CD14-positive monocyte (primary cell): ENCODE data around the gene SYNE2. TPM values are rescaled to one million over a fixed set of nuclear protein-coding genes. Genes with fewer than 3 reads are reported as not detected.

Source experiments
- DNase-seq, 3 donors: peaks; one replicate each; pipeline ENCODE4 v3.0.0-alpha.2; 2011 to 2022
- H2AFZ ChIP-seq: 2 replicates; pipeline ENCODE4 v1.6.0; 2012; ENCODE audit warnings: mild to moderate bottlenecking, low read depth, low read length, inconsistent platforms; ENCODE audit not compliant: insufficient read depth, poor library complexity, severe bottlenecking
- H3K27ac ChIP-seq, 2 donors: 1 replicate in 1 of 2; 2 replicates in 1 of 2; pipeline ENCODE4 v1.5.1; 2012 to 2013; ENCODE audit warnings: low read length in 2 of 2, control low read depth in 1 of 2, inconsistent platforms in 1 of 2, low read depth in 1 of 2, mild to moderate bottlenecking in 1 of 2
- H3K27me3 ChIP-seq, 2 donors: one replicate each; pipeline versions ENCODE4 v1.6.0 to v1.6.1; 2011 to 2013; ENCODE audit warnings: low read length in 2 of 2; ENCODE audit not compliant: control insufficient read depth in 2 of 2, insufficient read depth in 2 of 2
- H3K36me3 ChIP-seq, 2 donors: replicated peaks in 1 of 2; 1 replicate in 1 of 2; 2 replicates in 1 of 2; pipeline versions ENCODE4 v1.5.1 to v1.6.1; 2012 to 2013; ENCODE audit warnings: low read length in 2 of 2, control low read depth in 1 of 2, inconsistent platforms in 1 of 2, mild to moderate bottlenecking in 1 of 2; ENCODE audit not compliant: insufficient read depth in 2 of 2, control insufficient read depth in 1 of 2
- H3K4me1 ChIP-seq, 2 donors: 1 replicate in 1 of 2; 2 replicates in 1 of 2; pipeline versions ENCODE4 v1.5.1 to v1.6.1; 2012 to 2013; ENCODE audit warnings: low read length in 2 of 2, control low read depth in 1 of 2, inconsistent platforms in 1 of 2, mild to moderate bottlenecking in 1 of 2, moderate library complexity in 1 of 2; ENCODE audit not compliant: insufficient read depth in 2 of 2, control insufficient read depth in 1 of 2
- H3K4me2 ChIP-seq: replicated peaks from 2 replicates; pipeline ENCODE3; 2012; ENCODE audit warnings: low read length, moderate library complexity, mild to moderate bottlenecking; ENCODE audit not compliant: poor library complexity, severe bottlenecking; ENCODE audit errors: extremely low read depth
- H3K4me3 ChIP-seq, 3 experiments: fragments of 200-600 bp in 1 of 3; sonication (generic) in 1 of 3; replicated peaks in 1 of 3; 1 replicate in 2 of 3; 2 replicates in 1 of 3; pipeline ENCODE4 v1.5.1; 2011 to 2013; ENCODE audit warnings: low read length in 3 of 3, mild to moderate bottlenecking in 3 of 3, control low read depth in 2 of 3, low read depth in 2 of 3, inconsistent platforms in 1 of 3, moderate library complexity in 1 of 3
- H3K79me2 ChIP-seq: 2 replicates; pipeline ENCODE4 v1.6.0; 2012; ENCODE audit warnings: mild to moderate bottlenecking, control low read depth, inconsistent platforms, low read length, moderate library complexity; ENCODE audit not compliant: insufficient read depth
- H3K9ac ChIP-seq: 2 replicates; pipeline ENCODE4 v1.6.0; 2017; ENCODE audit warnings: low read length, mild to moderate bottlenecking; ENCODE audit not compliant: insufficient read depth, poor library complexity, severe bottlenecking
- H3K9me3 ChIP-seq, 2 donors: replicated peaks in 1 of 2; 1 replicate in 1 of 2; 2 replicates in 1 of 2; pipeline versions ENCODE4 v1.5.1 to v1.6.1; 2012 to 2013; ENCODE audit warnings: low read length in 2 of 2, control low read depth in 1 of 2; ENCODE audit not compliant: control insufficient read depth in 1 of 2, insufficient read depth in 1 of 2
- H4K20me1 ChIP-seq: 2 replicates; pipeline ENCODE4 v1.6.0; 2012; ENCODE audit warnings: mild to moderate bottlenecking, low read length, control low read depth, moderate library complexity; ENCODE audit not compliant: insufficient read depth
- H3K27ac Mint-ChIP-seq, 7 donors: one replicate each; pipeline ENCODE4 v1.8.0; 2020; ENCODE audit warnings: mild to moderate bottlenecking in 7 of 7, mixed read lengths in 7 of 7, moderate library complexity in 6 of 7, inconsistent platforms in 2 of 7
- H3K27me3 Mint-ChIP-seq, 3 donors: one replicate each; pipeline ENCODE4 v1.8.0; 2021 to 2022; ENCODE audit warnings: low read depth in 3 of 3, mild to moderate bottlenecking in 3 of 3, mixed read lengths in 3 of 3, moderate library complexity in 3 of 3, inconsistent platforms in 1 of 3
- H3K36me3 Mint-ChIP-seq, 2 donors: one replicate each; pipeline ENCODE4 v1.8.0; 2020; ENCODE audit warnings: mixed read lengths in 2 of 2, inconsistent platforms in 1 of 2, mild to moderate bottlenecking in 1 of 2
- H3K4me1 Mint-ChIP-seq: one replicate; pipeline ENCODE4 v1.8.0; 2020; ENCODE audit warnings: mild to moderate bottlenecking, mixed read lengths
- H3K4me3 Mint-ChIP-seq, 2 donors: one replicate each; pipeline ENCODE4 v1.8.0; 2020; ENCODE audit warnings: mild to moderate bottlenecking in 2 of 2, mixed read lengths in 2 of 2, moderate library complexity in 1 of 2
- H3K9me3 Mint-ChIP-seq, 7 donors: one replicate each; pipeline ENCODE4 v1.8.0; 2020 to 2022; ENCODE audit warnings: mixed read lengths in 7 of 7, mild to moderate bottlenecking in 6 of 7, moderate library complexity in 6 of 7, inconsistent platforms in 2 of 7
- WGBS: methylation state at CpG from one replicate; pipeline ENCODE4 v1.1.5; 2013; ENCODE audit warnings: missing lambda C conversion rate; ENCODE audit not compliant: insufficient coverage; 5-methylcytosine and 5-hydroxymethylcytosine counted together
- intact Hi-C, 2 donors: fragments of 100-400 bp; cut with micrococcal nuclease; formaldehyde crosslinking; loops; one replicate each; pipeline versions ENCODE4 v1.15.0 to v1.15.1; 2023
- polyA plus RNA-seq, 3 donors: library from polyadenylated mRNA; depleted of rRNA in 1 of 3; unstranded in 2 of 3; stranded (reverse) in 1 of 3; fragments of 300-500 nt in 2 of 3; fragments of >200 nt in 1 of 3; fragmentation: Illumina TruSeq in 2 of 3; gene quantifications; 1 replicate in 2 of 3; 2 replicates in 1 of 3; pipeline ENCODE4 v1.2.3, GENCODE V29; 2012 to 2021
- TF ChIP-seq, protein P1 (sequence below): fragments of 200-600 bp; IDR thresholded peaks from one replicate; pipeline ENCODE4 v1.8.0; 2022; ENCODE audit warnings: antibody characterized with exemption, mild to moderate bottlenecking

SYNE2 gene
- polyA plus RNA-seq, 3 donors: 0.06 to 0.46 (median 0.44) TPM

DNA sequence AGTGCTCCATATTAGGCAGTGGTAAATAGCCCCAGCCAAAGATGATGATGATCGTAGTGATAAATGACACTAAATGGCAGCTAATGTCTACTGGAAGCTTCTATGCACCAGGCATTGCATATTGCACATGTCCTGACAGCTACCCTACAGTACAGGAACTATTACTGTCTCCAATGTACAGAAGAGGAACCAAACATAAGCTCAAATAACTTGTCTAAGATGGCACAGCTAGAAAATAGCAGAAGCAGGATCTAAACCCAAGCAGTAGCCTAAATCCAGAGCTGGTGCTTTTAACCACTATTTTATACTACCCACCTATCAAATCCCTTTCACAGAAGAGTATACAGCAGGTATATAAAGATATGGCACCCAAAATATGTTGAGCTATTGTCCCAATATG lies 412.4 kb downstream of the SYNE2 start:
- no peaks in the 10 kb centered on the region for H3K4me1 Mint-ChIP-seq
- Histone ChIP-seq H3K36me3 (no peaks in the 10 kb centered on the region), H3K9me3 (no peaks in the 10 kb centered on the region), H3K4me2 (no peak overlapping the region), H3K9ac (no peak overlapping the region), H2AFZ (no peak overlapping the region), H3K27me3 (no peaks in the 10 kb centered on the region), H3K4me3 (no peak overlapping the region), H3K27ac (no peak overlapping the region), H3K4me1 (no peaks in the 10 kb centered on the region), H4K20me1 (no peaks in the 10 kb centered on the region), H3K79me2 (no peaks in the 10 kb centered on the region)
- no peaks in the 10 kb centered on the region for H3K36me3 Mint-ChIP-seq
- no peak overlapping the region for H3K4me3 Mint-ChIP-seq
- H3K9me3 Mint-ChIP-seq: peaks cover 0 to 4% (median 0%) of the 10 kb centered on the region in 7 donors
- 50% methylated on average over 1 of the region's 1 CpG for WGBS
- no peak overlapping the region for H3K27ac Mint-ChIP-seq
- intact Hi-C loops: no loop called here
- no peak for DNase-seq
- TF ChIP-seq, protein P1, sequence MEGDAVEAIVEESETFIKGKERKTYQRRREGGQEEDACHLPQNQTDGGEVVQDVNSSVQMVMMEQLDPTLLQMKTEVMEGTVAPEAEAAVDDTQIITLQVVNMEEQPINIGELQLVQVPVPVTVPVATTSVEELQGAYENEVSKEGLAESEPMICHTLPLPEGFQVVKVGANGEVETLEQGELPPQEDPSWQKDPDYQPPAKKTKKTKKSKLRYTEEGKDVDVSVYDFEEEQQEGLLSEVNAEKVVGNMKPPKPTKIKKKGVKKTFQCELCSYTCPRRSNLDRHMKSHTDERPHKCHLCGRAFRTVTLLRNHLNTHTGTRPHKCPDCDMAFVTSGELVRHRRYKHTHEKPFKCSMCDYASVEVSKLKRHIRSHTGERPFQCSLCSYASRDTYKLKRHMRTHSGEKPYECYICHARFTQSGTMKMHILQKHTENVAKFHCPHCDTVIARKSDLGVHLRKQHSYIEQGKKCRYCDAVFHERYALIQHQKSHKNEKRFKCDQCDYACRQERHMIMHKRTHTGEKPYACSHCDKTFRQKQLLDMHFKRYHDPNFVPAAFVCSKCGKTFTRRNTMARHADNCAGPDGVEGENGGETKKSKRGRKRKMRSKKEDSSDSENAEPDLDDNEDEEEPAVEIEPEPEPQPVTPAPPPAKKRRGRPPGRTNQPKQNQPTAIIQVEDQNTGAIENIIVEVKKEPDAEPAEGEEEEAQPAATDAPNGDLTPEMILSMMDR: no peak
- peaks cover 0 to 7% (median 2%) of the 10 kb centered on the region in 3 donors for H3K27me3 Mint-ChIP-seq

DNA sequence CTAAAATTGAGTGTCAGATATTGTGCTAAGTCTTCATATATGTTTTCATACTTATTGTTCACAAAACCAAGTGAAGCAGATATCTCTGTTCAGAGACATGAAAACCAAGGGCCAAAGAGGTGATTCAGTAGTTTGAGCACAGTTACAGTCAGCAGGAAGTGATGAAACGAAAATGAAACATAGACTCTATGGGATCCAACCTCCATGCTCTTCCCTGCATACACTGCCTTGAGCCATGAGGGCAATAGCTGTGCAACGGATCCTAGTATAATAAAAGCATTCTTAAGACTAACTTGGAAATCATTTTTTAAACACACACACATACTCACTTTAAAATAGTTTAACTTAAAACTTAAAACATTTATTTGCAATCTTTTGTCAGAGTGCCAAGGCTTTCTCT lies 413.4 kb downstream of the SYNE2 start:
- Histone ChIP-seq H3K9me3 (no peaks in the 10 kb centered on the region), H3K27ac (no peak overlapping the region), H3K4me3 (no peak overlapping the region), H3K9ac (no peak overlapping the region), H3K36me3 (no peaks in the 10 kb centered on the region), H3K79me2 (no peaks in the 10 kb centered on the region), H3K4me2 (no peak overlapping the region), H3K27me3 (no peaks in the 10 kb centered on the region), H2AFZ (no peak overlapping the region), H3K4me1 (no peaks in the 10 kb centered on the region), H4K20me1 (no peaks in the 10 kb centered on the region)
- Mint-ChIP-seq H3K9me3 (peaks cover 0 to 6% (median 0%) of the 10 kb centered on the region in 7 donors), H3K36me3 (no peaks in the 10 kb centered on the region), H3K4me1 (no peaks in the 10 kb centered on the region), H3K4me3 (no peak overlapping the region), H3K27ac (no peak overlapping the region), H3K27me3 (peaks cover 0 to 7% (median 2%) of the 10 kb centered on the region in 3 donors)
- no peak for DNase-seq
- WGBS: 20% methylated on average over 1 of the region's 2 CpGs
- intact Hi-C loops: no loop called here
- TF ChIP-seq, protein P1: no peak
